ENCODE results near the gene CDC45.

The CDC45 gene

GRCh38 chr22:19515654-19516377 is 36.1 kb downstream of the CDC45 start:
- DNase-seq (ENCODE audit: low read depth, low spot score) = no peak

- DNase-seq (ENCODE audit: low read depth, low spot score) = no peak
Observed at GRCh38 chr22:19516378-19517170, 36.9 kb downstream of the CDC45 start.

- no peak for DNase-seq (ENCODE audit: low read depth, low spot score)
Observed at GRCh38 chr22:19517171-19517500, 37.4 kb downstream of the CDC45 start.

GRCh38 chr22:19517919-19518611 is 38.3 kb downstream of the CDC45 start:
- no peak for DNase-seq (ENCODE audit: low read depth, low spot score)

GRCh38 chr22:19518635-19519034 is 38.9 kb downstream of the CDC45 start:
- DNase-seq (ENCODE audit: low read depth, low spot score) = no peak

GRCh38 chr22:19519041-19519926 is 39.6 kb downstream of the CDC45 start:
- DNase-seq (ENCODE audit: low read depth, low spot score) = no peak

- DNase-seq (ENCODE audit: low read depth, low spot score) = no peak
Observed at GRCh38 chr22:19520007-19520406, 40.3 kb downstream of the CDC45 start.

GRCh38 chr22:19520566-19521305 is 41.0 kb downstream of the CDC45 start:
- no peak for DNase-seq (ENCODE audit: low read depth, low spot score)

GRCh38 chr22:19522190-19522880 is 42.6 kb downstream of the CDC45 start:
- no peak for DNase-seq (ENCODE audit: low read depth, low spot score)

- DNase-seq (ENCODE audit: low read depth, low spot score) = no peak
Observed at GRCh38 chr22:19522881-19523239, 43.1 kb downstream of the CDC45 start.

GRCh38 chr22:19523240-19524169 is 43.8 kb downstream of the CDC45 start:
- DNase-seq (ENCODE audit: low read depth, low spot score) = no peak

- no peak for DNase-seq (ENCODE audit: low read depth, low spot score)
Observed at GRCh38 chr22:19524170-19525115, 44.7 kb downstream of the CDC45 start, which contains the start of gene CLDN5. Gene CLDN5, minus strand, starts transcription at chr22:19524410. Its CDS starts 155 bp downstream, at chr22:19524255.

- no peak for DNase-seq (ENCODE audit: low read depth, low spot score)
Observed at GRCh38 chr22:19525116-19525660, 45.5 kb downstream of the CDC45 start.

- DNase-seq (ENCODE audit: low read depth, low spot score) = no peak
Observed at GRCh38 chr22:19525666-19526065, 45.9 kb downstream of the CDC45 start.

GRCh38 chr22:19526076-19526701 is 46.5 kb downstream of the CDC45 start:
- DNase-seq (ENCODE audit: low read depth, low spot score) = no peak

- DNase-seq (ENCODE audit: low read depth, low spot score) = no peak
Observed at GRCh38 chr22:19526702-19527111, 47.0 kb downstream of the CDC45 start.

GRCh38 chr22:19527321-19527721 is 47.6 kb downstream of the CDC45 start:
- no peak for DNase-seq (ENCODE audit: low read depth, low spot score)
